Islet of Langerhans (tissue), 1 donor: ENCODE results near the gene SLC12A5.
"Not testable (repeated sequence)": the region's sequence is repeated elsewhere in the genome, so short reads cannot be mapped to it uniquely, and the experiment has no call there.

Source experiments
- FAIRE-seq: peaks from one replicate; lab custom pipeline; 2011; peaks lifted over from hg19 to GRCh38; lab: Jason Lieb, UNC

The SLC12A5 gene

GRCh38 chr20:46083101-46083500, 54.1 kb downstream of the SLC12A5 start:
- FAIRE-seq, result no peak

- no peak for FAIRE-seq
Measured at GRCh38 chr20:46083531-46084061, 54.6 kb downstream of the SLC12A5 start.

GRCh38 chr20:46084805-46085178, 55.8 kb downstream of the SLC12A5 start:
- FAIRE-seq, result no peak

GRCh38 chr20:46085179-46085851, 56.3 kb downstream of the SLC12A5 start:
- FAIRE-seq, result no peak

- peak; percentile 41 for FAIRE-seq
Measured at GRCh38 chr20:46087161-46087560, 58.1 kb downstream of the SLC12A5 start.

- FAIRE-seq, result no peak
Measured at GRCh38 chr20:46088409-46089166, 59.6 kb downstream of the SLC12A5 start.

- FAIRE-seq, result no peak
Measured at GRCh38 chr20:46089167-46089416, 60.1 kb downstream of the SLC12A5 start.

- no peak for FAIRE-seq
Measured at GRCh38 chr20:46089417-46090388, 60.7 kb downstream of the SLC12A5 start, which contains the start of gene NCOA5. NCOA5 (minus strand) TSS chr20:46089962; CDS start chr20:46079424, 10,538 bp downstream.

- FAIRE-seq, result not testable (repeated sequence)
Measured at GRCh38 chr20:46091622-46092535, 62.9 kb downstream of the SLC12A5 start.

- no peak for FAIRE-seq
Measured at GRCh38 chr20:46093531-46093930, 64.5 kb downstream of the SLC12A5 start.

GRCh38 chr20:46099491-46100287, 70.7 kb downstream of the SLC12A5 start:
- FAIRE-seq, result no peak

- FAIRE-seq, result not testable (repeated sequence)
Measured at GRCh38 chr20:46100444-46100843, 71.4 kb downstream of the SLC12A5 start.

GRCh38 chr20:46100988-46101387, 72.0 kb downstream of the SLC12A5 start:
- no peak for FAIRE-seq

GRCh38 chr20:46101957-46102356, 72.9 kb downstream of the SLC12A5 start:
- FAIRE-seq, result no peak

- no peak for FAIRE-seq
Measured at GRCh38 chr20:46102940-46103339, 73.9 kb downstream of the SLC12A5 start.

- no peak for FAIRE-seq
Measured at GRCh38 chr20:46104262-46104661, 75.2 kb downstream of the SLC12A5 start.

- no peak for FAIRE-seq
Measured at GRCh38 chr20:46107061-46107460, 78.0 kb downstream of the SLC12A5 start.

- no peak for FAIRE-seq
Measured at GRCh38 chr20:46108435-46108841, 79.4 kb downstream of the SLC12A5 start.

GRCh38 chr20:46108976-46109375, 80.0 kb downstream of the SLC12A5 start:
- FAIRE-seq, result no peak
